Fibroblast of skin of back (primary cell): ENCODE measurements around the gene COL5A2. TPM values are rescaled to one million over a fixed set of nuclear protein-coding genes. Genes with fewer than 3 reads are reported as not detected.

Source experiments
- DNase-seq: peaks from one replicate; pipeline ENCODE4 v3.0.0-alpha.2; 2013
- polyA plus RNA-seq, 2 experiments: library from polyadenylated mRNA; unstranded; fragments of 120-200 nt; gene quantifications; one replicate each; pipeline ENCODE4 v1.2.1, GENCODE V29; 2013; ENCODE audit not compliant: insufficient read length in 2 of 2

Gene COL5A2
- 731 TPM for polyA plus RNA-seq (2013, experiment 1 of 2; ENCODE audit: insufficient read length)
- 1,143 TPM for polyA plus RNA-seq (2013, experiment 2 of 2; ENCODE audit: insufficient read length)

- peak; percentile 94 for DNase-seq
Measured at GRCh38 chr2:189179570-189179950, at the start of gene COL5A2. Gene COL5A2, minus strand, starts transcription at chr2:189179761. Its CDS starts 157 bp downstream, at chr2:189179604.

- no peak for DNase-seq
Measured at GRCh38 chr2:189226017-189226416, 46.5 kb upstream of the COL5A2 start.

DNA sequence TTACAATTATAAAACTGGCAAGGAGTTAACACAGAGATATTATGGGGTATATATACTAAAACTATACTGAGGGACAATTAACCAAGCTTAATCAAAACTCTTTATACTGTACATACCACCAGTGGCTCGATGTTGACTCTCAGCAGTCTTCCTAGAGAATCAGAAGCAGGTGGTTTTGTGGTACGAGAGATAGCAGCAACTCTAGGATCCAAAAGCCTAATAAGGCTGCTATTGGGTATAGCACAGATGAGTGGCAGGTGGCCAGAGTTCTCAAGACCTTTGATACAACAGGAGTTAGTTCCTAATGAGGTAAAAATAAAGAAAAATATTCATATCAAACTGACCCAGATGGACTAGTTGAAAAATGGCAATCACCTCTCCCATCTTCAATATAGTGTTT, 45.5 kb upstream of the COL5A2 start:
- no peak for DNase-seq

GRCh38 chr2:189222468-189223105, 43.0 kb upstream of the COL5A2 start:
- peak; percentile 40 for DNase-seq

DNA sequence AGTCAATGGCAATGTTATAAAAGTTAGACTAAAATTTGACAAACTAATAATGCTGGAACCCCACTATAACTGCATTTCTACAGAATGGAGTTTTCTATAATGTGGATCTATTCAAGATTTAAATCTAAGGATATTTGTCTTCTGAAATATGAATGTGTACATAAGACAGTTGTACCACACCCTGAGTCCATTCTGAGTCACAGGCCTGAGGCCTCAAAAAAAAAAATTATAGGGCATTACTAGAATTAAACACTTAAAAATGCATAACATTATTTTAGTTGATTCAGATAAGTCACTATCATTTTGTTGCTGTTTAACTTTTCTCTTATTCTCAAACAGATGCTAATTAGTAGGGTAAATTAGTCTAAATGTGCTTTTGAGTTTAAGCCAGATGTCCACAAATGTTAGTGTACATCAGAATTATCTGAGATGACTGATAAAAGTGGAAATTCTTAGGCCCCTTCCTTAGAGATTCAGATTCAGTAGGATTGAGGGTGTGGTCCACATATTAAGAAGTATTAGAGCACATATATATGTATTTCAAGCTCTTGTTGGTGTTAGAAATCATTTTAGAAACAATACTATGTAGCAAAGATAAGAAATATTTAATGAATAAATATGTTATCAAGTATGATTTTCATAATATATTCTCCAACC, 42.4 kb upstream of the COL5A2 start:
- peak; percentile 81 for DNase-seq

DNA sequence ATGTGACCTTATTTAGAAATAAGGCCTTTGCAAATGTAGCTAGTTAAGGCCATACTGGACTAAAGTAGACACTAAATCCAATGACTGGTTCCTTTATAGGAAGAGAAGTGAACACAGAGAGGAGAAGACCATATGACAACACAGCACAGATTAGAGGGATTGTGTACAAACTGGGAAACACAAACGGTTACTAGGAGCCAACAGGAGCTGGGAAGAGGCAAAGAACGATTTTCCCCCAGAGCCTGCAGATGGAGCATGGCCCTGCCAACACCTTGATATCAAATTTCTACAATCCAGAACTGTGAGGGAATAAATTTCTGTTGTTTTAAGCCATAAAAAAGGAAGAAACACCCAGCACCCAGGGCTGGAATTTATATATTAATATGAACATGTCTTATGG, 38.7 kb upstream of the COL5A2 start:
- DNase-seq: peak; percentile 55

DNA sequence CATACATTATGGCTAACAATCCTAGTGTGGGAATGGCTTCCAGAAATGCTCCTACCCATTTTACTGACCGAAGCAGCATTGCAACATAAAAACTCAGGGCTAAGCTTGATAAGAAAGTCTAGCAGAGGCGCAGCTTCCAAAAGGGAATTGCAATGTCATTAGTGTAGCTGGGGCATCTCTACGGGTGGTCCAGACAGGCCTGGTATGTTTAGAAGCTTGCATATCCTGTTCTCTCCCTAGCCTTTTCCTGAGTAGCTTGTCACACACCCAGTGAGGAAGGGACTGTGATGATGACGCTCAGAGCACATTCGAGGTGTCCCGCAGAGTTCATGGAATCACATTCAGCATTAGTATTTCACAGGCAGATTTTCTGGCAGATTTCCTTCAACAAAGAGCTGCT, 38.0 kb upstream of the COL5A2 start:
- DNase-seq: peak; percentile 98

DNA sequence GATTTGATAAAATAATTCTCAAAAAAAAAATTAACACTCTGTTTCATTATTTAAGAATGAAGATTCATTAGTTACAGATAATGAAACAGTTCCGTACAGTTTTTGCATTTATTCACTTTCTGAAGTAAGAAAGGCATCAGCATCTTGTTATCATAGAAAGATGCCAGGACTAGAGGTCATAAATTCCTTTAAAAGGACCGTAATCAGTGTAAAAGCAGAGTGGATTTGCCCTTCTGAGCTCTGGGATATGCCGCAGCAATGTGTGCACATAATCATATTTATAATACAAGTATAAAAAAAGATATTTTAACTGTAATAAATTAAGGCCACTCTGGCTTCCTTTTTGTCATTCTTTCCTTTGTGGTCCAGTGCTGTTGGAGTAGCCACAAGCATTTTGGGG, 37.5 kb upstream of the COL5A2 start:
- DNase-seq: no peak

- no peak for DNase-seq
Measured at GRCh38 chr2:189214484-189214883, 34.9 kb upstream of the COL5A2 start.

DNA sequence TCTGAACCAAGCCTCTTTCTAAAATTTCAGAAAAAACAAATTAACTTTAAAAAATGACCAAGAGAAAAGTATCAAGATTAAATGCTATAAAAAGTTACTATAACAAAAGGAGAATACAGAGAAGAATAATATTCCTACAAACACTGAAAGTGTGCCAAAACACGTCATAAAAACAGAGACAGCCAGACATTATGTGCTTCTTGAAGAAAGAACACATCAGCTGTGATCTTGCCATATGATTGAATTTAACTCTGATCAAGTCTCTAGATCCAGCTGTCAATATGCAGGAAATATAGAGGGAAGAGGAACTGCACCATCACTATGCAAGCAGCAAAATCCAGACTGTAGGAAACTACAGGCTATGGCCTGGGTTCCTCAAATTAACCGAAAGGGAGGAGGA, 33.7 kb upstream of the COL5A2 start:
- peak; percentile 18 for DNase-seq

- DNase-seq: peak; percentile 97
Measured at GRCh38 chr2:189210250-189211087, 30.9 kb upstream of the COL5A2 start.

- DNase-seq: no peak
Measured at GRCh38 chr2:189208254-189208653, 28.7 kb upstream of the COL5A2 start.

GRCh38 chr2:189204322-189204941, 24.9 kb upstream of the COL5A2 start:
- DNase-seq: peak; percentile 68

GRCh38 chr2:189203177-189203799, 23.7 kb upstream of the COL5A2 start:
- DNase-seq: no peak

DNA sequence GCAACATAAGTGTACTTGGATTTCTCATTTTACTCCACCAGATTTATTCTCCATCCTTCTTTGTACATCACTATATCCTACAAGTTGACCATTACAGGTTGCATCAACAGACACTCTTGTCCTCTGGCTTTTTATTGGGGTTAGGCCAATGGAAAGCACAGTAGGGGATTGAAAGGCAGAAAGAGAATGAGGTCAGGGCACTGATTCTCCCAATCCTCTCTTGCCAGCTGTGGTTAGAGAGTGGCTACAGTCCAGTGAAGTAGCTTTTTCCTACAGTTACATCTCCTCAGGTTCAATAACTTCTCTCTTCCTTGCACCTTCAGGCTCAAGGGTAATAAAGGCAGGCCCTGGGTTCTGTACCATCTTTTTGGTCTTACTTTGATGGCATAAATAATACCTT, 20.2 kb upstream of the COL5A2 start:
- DNase-seq: no peak

GRCh38 chr2:189192766-189193165, 13.2 kb upstream of the COL5A2 start:
- no peak for DNase-seq

GRCh38 chr2:189191766-189192165, 12.2 kb upstream of the COL5A2 start:
- peak; percentile 84 for DNase-seq

GRCh38 chr2:189190685-189191084, 11.1 kb upstream of the COL5A2 start:
- DNase-seq: no peak

DNA sequence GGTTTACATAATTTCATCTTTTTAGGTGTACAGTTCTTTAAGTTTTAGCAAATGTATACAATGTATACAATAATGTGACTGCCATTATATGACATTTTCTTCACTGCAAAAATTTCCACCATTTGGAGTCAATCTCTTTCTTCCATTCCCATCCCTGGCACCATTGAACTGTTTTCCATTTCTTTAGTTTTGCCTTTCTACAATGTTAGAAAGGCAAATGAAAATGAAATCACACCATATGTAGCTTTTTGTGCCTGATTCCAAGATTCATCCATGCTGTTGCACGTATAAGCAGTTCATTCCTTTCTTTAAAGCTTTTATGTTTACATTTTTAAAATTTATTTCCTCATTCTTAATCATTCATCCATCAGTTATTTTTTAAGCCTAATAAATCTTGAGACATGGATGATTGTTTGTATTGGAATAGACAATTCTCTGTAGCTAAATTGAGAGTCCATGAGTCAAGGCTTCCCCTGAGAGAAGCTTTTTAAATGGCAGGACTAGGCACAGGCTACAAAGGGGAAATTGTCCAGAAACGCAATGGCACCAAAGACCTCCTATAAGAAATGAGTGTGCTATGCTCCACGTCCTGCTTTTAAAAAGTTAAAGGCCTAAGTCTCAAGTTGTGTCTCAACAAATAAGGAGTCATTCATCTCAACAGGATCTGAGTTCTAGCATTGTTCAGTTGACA, 8.7 kb upstream of the COL5A2 start:
- peak; percentile 80 for DNase-seq

- DNase-seq: no peak
Measured at GRCh38 chr2:189183170-189183569, 3.6 kb upstream of the COL5A2 start.

DNA sequence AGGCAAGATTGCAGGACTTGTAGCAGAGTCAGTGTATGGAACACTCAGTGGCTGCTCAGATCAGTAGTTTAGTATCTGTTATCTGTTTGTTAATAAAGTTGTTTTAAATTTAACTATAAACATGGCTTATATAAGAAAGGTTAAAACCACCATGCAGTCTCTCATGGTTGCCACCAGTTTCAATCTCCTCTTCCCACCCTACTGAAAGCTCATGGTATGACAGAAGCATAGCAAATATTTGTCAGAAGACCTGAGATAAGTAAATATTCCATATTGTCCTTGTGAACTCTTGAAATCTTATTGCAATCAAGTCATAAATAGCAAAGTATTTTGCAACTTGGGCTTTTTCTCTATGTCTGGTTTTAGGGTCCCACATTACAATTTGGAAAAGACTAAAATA, 2.1 kb upstream of the COL5A2 start:
- DNase-seq: no peak
